ENCODE results near the gene LIN9. TPM values are rescaled to one million over a fixed set of nuclear protein-coding genes. Genes with fewer than 3 reads are reported as not detected.

LIN9 gene
- total and polyA plus RNA-seq, 2 of the 13 experiments (the other 11 are each of a cell fraction or from before 2014, with no cell fraction given): 3.0 to 10.0 TPM

- TF ChIP-seq ZNF362 (CRISPR knock-in tag; IDR thresholded peaks at IDR 0.05; ENCODE audit: borderline replicate concordance) (no peak; the same call in 1 of the 2 replicates), ZBTB2 (CRISPR knock-in tag; IDR thresholded peaks at IDR 0.05; ENCODE audit: low read depth) (peak; percentile 75; the same call in 1 of the 2 replicates), DMAP1 (CRISPR knock-in tag; IDR thresholded peaks at IDR 0.05) (peak; percentile 81; the same call in 1 of the 2 replicates), MTERF4 (CRISPR knock-in tag; IDR thresholded peaks at IDR 0.05) (no peak), KLF13 (CRISPR knock-in tag; IDR thresholded peaks at IDR 0.05) (no peak), TP53 (CRISPR knock-in tag; conservative IDR thresholded peaks at IDR 0.05) (no peak), ARNTL (CRISPR knock-in tag; IDR thresholded peaks at IDR 0.05) (no peak), PAF1 (CRISPR knock-in tag; IDR thresholded peaks at IDR 0.05) (no peak), TCF12 (IDR thresholded peaks at IDR 0.05) (no peak), TCF12 (CRISPR knock-in tag; IDR thresholded peaks at IDR 0.05) (no peak; the same call in 1 of the 2 replicates), SCMH1 (CRISPR knock-in tag; IDR thresholded peaks at IDR 0.05; ENCODE audit: borderline replicate concordance) (no peak), IKZF1 (IDR thresholded peaks at IDR 0.05) (no peak), TBL1XR1 (IDR thresholded peaks at IDR 0.05; ENCODE audit: borderline replicate concordance, low read length, partially characterized antibody) (no peak), ZNF136 (CRISPR knock-in tag; IDR thresholded peaks at IDR 0.05; ENCODE audit: low read depth) (no peak), SNAPC4 (CRISPR knock-in tag; IDR thresholded peaks at IDR 0.05) (no peak), ATF6 (CRISPR knock-in tag; conservative IDR thresholded peaks at IDR 0.05) (no peak), GLI4 (CRISPR knock-in tag; IDR thresholded peaks at IDR 0.05; ENCODE audit: borderline replicate concordance) (no peak)
These were observed at the start of gene LIN9 (continued) for GRCh38 chr1:226308723-226309397.
